Measurements from ENCODE around the gene B3GNT5.

Gene B3GNT5, protein sequence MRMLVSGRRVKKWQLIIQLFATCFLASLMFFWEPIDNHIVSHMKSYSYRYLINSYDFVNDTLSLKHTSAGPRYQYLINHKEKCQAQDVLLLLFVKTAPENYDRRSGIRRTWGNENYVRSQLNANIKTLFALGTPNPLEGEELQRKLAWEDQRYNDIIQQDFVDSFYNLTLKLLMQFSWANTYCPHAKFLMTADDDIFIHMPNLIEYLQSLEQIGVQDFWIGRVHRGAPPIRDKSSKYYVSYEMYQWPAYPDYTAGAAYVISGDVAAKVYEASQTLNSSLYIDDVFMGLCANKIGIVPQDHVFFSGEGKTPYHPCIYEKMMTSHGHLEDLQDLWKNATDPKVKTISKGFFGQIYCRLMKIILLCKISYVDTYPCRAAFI

DNA sequence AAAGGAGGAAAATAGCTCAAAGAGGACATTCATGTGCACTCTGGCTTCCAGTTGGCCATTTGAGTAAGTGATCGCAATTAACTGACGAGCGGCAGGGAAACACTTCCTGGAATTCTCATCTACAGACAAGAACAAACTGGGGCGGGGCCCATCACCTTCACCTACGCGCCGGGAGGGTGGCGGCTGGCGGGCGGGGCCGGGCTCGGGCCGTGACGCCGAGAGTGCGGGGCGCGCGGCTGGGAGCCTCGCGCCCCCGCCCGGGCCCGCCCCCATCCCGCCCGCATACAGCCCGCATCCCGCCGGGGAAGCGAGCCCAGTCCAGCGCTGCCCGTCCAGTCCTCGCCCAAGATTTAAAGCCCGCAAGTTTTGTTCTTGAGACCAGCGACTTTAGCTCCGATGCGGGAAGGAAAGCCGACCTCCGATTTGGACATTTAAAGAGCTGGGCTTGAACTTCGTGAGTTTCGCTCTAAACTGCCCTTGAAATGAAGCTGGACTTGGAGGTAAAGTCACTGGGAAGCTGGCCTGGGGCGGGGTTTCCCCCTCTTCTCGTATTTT is at the start of gene B3GNT5:
Gene B3GNT5 (plus strand): TSS at position 281 of the 555 bp plus-strand sequence. CDS start 16,546 bp downstream, outside the sequence.
- TF ChIP-seq NFIC (IDR thresholded peaks at IDR 0.05) (no peak), TEAD4 (IDR thresholded peaks at IDR 0.05) (no peak), FOXM1 (IDR thresholded peaks at IDR 0.05; ENCODE audit: borderline replicate concordance, low read depth) (no peak), EGR1 (IDR thresholded peaks at IDR 0.05) (no peak), TCF12 (IDR thresholded peaks at IDR 0.05; ENCODE audit: low read depth) (no peak), RAD21 (IDR thresholded peaks at IDR 0.05; ENCODE audit: low read depth) (no peak), TAF1 (IDR thresholded peaks at IDR 0.05; ENCODE audit: low read depth) (no peak), CREB1 (IDR thresholded peaks at IDR 0.05; ENCODE audit: low read depth) (no peak), CEBPB (IDR thresholded peaks at IDR 0.05) (no peak), EP300 (IDR thresholded peaks at IDR 0.05; ENCODE audit: borderline replicate concordance) (no peak), YY1 (IDR thresholded peaks at IDR 0.05; ENCODE audit: low read depth) (no peak), ZBTB7A (IDR thresholded peaks at IDR 0.05; ENCODE audit: low read depth) (no peak)
- TF ChIP-seq, protein P1, sequence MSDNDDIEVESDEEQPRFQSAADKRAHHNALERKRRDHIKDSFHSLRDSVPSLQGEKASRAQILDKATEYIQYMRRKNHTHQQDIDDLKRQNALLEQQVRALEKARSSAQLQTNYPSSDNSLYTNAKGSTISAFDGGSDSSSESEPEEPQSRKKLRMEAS (IDR thresholded peaks at IDR 0.05), result no peak
- TF ChIP-seq, protein P2, sequence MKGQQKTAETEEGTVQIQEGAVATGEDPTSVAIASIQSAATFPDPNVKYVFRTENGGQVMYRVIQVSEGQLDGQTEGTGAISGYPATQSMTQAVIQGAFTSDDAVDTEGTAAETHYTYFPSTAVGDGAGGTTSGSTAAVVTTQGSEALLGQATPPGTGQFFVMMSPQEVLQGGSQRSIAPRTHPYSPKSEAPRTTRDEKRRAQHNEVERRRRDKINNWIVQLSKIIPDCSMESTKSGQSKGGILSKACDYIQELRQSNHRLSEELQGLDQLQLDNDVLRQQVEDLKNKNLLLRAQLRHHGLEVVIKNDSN (IDR thresholded peaks at IDR 0.05), result no peak
- TF ChIP-seq, protein P3, sequence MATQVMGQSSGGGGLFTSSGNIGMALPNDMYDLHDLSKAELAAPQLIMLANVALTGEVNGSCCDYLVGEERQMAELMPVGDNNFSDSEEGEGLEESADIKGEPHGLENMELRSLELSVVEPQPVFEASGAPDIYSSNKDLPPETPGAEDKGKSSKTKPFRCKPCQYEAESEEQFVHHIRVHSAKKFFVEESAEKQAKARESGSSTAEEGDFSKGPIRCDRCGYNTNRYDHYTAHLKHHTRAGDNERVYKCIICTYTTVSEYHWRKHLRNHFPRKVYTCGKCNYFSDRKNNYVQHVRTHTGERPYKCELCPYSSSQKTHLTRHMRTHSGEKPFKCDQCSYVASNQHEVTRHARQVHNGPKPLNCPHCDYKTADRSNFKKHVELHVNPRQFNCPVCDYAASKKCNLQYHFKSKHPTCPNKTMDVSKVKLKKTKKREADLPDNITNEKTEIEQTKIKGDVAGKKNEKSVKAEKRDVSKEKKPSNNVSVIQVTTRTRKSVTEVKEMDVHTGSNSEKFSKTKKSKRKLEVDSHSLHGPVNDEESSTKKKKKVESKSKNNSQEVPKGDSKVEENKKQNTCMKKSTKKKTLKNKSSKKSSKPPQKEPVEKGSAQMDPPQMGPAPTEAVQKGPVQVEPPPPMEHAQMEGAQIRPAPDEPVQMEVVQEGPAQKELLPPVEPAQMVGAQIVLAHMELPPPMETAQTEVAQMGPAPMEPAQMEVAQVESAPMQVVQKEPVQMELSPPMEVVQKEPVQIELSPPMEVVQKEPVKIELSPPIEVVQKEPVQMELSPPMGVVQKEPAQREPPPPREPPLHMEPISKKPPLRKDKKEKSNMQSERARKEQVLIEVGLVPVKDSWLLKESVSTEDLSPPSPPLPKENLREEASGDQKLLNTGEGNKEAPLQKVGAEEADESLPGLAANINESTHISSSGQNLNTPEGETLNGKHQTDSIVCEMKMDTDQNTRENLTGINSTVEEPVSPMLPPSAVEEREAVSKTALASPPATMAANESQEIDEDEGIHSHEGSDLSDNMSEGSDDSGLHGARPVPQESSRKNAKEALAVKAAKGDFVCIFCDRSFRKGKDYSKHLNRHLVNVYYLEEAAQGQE (IDR thresholded peaks at IDR 0.05; ENCODE audit: low read depth), result no peak

DNA sequence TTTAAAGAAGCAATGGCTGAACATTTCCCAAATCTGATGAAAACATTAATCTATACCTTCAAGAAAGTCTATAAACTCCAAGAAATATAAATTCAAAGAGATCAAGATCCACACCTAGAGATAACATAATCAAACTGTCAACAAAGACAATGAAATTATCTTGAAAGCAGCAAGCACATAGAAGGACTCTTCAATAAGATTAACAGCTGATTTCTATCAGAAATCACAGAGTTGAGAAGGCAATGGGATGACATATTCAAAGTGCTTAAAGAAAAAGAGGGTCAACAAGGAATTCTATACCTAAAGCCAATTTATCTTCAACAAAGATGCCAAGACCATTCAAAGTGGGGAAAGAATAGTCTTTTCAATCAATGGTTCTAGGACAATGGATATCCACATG is 49.4 kb upstream of the B3GNT5 start:
- TF ChIP-seq TEAD4 (IDR thresholded peaks at IDR 0.05) (no peak), CREB1 (IDR thresholded peaks at IDR 0.05; ENCODE audit: low read depth) (no peak), TCF12 (IDR thresholded peaks at IDR 0.05; ENCODE audit: low read depth) (no peak), RAD21 (IDR thresholded peaks at IDR 0.05; ENCODE audit: low read depth) (no peak), FOXM1 (IDR thresholded peaks at IDR 0.05; ENCODE audit: borderline replicate concordance, low read depth) (no peak), EP300 (IDR thresholded peaks at IDR 0.05; ENCODE audit: borderline replicate concordance) (no peak), NFIC (IDR thresholded peaks at IDR 0.05) (no peak)
- TF ChIP-seq, protein P2 (IDR thresholded peaks at IDR 0.05), result no peak
- TF ChIP-seq, protein P1 (IDR thresholded peaks at IDR 0.05), result no peak

DNA sequence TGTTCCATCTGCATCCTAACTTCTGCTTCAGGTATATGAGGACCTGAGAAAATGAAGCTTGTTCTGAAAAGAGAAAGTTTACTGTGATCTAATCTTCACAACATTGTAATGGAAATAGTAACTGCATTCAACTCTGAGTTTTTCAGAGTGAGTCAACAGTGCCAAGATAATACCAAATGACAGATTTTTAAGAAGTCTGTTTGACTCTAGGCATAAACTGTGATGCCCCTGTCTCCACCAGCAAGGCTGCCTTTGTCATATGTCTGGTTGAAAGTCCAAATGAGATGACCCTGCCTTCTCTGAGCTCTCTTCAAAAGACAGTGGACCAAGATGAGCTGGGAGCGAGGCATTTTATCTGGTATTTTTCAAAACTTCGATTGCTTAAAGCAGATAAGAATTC is 44.8 kb upstream of the B3GNT5 start:
- TF ChIP-seq EGR1 (IDR thresholded peaks at IDR 0.05) (no peak), YY1 (IDR thresholded peaks at IDR 0.05; ENCODE audit: low read depth) (no peak), CREB1 (IDR thresholded peaks at IDR 0.05; ENCODE audit: low read depth) (no peak), RAD21 (IDR thresholded peaks at IDR 0.05; ENCODE audit: low read depth) (no peak), FOXM1 (IDR thresholded peaks at IDR 0.05; ENCODE audit: borderline replicate concordance, low read depth) (no peak), TCF12 (IDR thresholded peaks at IDR 0.05; ENCODE audit: low read depth) (no peak), EP300 (IDR thresholded peaks at IDR 0.05; ENCODE audit: borderline replicate concordance) (no peak), TEAD4 (IDR thresholded peaks at IDR 0.05) (no peak), NFIC (IDR thresholded peaks at IDR 0.05) (no peak), ZBTB7A (IDR thresholded peaks at IDR 0.05; ENCODE audit: low read depth) (no peak), CEBPB (IDR thresholded peaks at IDR 0.05) (no peak), TAF1 (IDR thresholded peaks at IDR 0.05; ENCODE audit: low read depth) (no peak)
- TF ChIP-seq, protein P1 (IDR thresholded peaks at IDR 0.05), result no peak
- TF ChIP-seq, protein P3 (IDR thresholded peaks at IDR 0.05; ENCODE audit: low read depth), result no peak
- TF ChIP-seq, protein P2 (IDR thresholded peaks at IDR 0.05), result no peak

DNA sequence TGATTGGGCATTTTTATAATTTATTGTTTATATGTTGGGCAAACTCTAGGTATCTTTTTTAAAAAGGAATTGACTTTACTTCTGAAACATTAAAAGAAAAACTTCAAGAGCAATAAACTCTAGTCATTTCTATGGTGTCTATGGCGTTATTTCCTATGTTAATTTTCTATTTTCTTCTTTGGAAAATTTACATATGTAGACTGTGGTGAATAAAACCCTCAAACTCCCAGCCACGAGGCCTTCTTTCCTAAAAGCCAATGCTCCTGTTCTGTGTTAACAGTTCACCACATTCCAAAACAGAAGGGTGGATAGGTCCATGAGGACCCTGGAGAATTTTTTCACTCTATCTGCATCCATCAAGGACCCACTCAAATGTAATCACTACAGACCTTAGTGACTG is 44.3 kb upstream of the B3GNT5 start:
- no peak for TF ChIP-seq FOXM1 (IDR thresholded peaks at IDR 0.05; ENCODE audit: borderline replicate concordance, low read depth)
- no peak for TF ChIP-seq ZBTB7A (IDR thresholded peaks at IDR 0.05; ENCODE audit: low read depth)
- no peak for TF ChIP-seq TCF12 (IDR thresholded peaks at IDR 0.05; ENCODE audit: low read depth)
- TF ChIP-seq RAD21 (IDR thresholded peaks at IDR 0.05; ENCODE audit: low read depth), result no peak

All from Ishikawa (cell line).